Measurements from ENCODE around the gene ZBTB42.

The ZBTB42 gene

GRCh38 chr14:104791425-104791824, 9.5 kb upstream of the ZBTB42 start:
- Histone ChIP-seq H3K27ac (no peak overlapping the region), H3K9ac (no peak overlapping the region), H3K36me3 (ENCODE audit: control insufficient read depth, insufficient read depth, low read length) (no peaks in the 10 kb centered on the region), H3K27me3 (ENCODE audit: control insufficient read depth, insufficient read depth, low read length) (no peaks in the 10 kb centered on the region), H3K9me3 (ENCODE audit: control insufficient read depth, low read length) (no peaks in the 10 kb centered on the region), H3K4me3 (ENCODE audit: low read depth, low read length) (no peak overlapping the region), H3K4me2 (ENCODE audit: low read length) (no peak overlapping the region), H3K4me1 (peaks cover 16% of the 10 kb centered on the region), H3K79me2 (peaks cover 62% of the 10 kb centered on the region), H2AFZ (no peak overlapping the region)
- no peak for TF ChIP-seq CTCF (IDR thresholded peaks at IDR 0.05)

GRCh38 chr14:104792101-104792884, 8.6 kb upstream of the ZBTB42 start:
- no peaks in the 10 kb centered on the region for H3K36me3 ChIP-seq (ENCODE audit: control insufficient read depth, insufficient read depth, low read length)
- no peaks in the 10 kb centered on the region for H3K27me3 ChIP-seq (ENCODE audit: control insufficient read depth, insufficient read depth, low read length)
- peaks cover 16% of the 10 kb centered on the region for H3K4me1 ChIP-seq
- no peak overlapping the region for H2AFZ ChIP-seq
- H3K27ac ChIP-seq, result no peak overlapping the region
- no peak overlapping the region for H3K9ac ChIP-seq
- H3K4me3 ChIP-seq (ENCODE audit: low read depth, low read length), result no peak overlapping the region
- peaks cover 62% of the 10 kb centered on the region for H3K79me2 ChIP-seq
- no peak overlapping the region for H3K4me2 ChIP-seq (ENCODE audit: low read length)
- no peaks in the 10 kb centered on the region for H3K9me3 ChIP-seq (ENCODE audit: control insufficient read depth, low read length)
- TF ChIP-seq CTCF (IDR thresholded peaks at IDR 0.05), result no peak

GRCh38 chr14:104792945-104793702, 7.8 kb upstream of the ZBTB42 start:
- Histone ChIP-seq H3K79me2 (peaks cover 56% of the 10 kb centered on the region), H3K36me3 (ENCODE audit: control insufficient read depth, insufficient read depth, low read length) (no peaks in the 10 kb centered on the region), H3K27me3 (ENCODE audit: control insufficient read depth, insufficient read depth, low read length) (no peaks in the 10 kb centered on the region), H3K27ac (no peak overlapping the region), H3K9ac (no peak overlapping the region), H3K9me3 (ENCODE audit: control insufficient read depth, low read length) (no peaks in the 10 kb centered on the region), H3K4me1 (peaks cover 19% of the 10 kb centered on the region), H3K4me2 (ENCODE audit: low read length) (no peak overlapping the region), H3K4me3 (ENCODE audit: low read depth, low read length) (no peak overlapping the region), H2AFZ (no peak overlapping the region)
- TF ChIP-seq CTCF (IDR thresholded peaks at IDR 0.05), result no peak

- no peak overlapping the region for H3K4me3 ChIP-seq (ENCODE audit: low read depth, low read length)
- H3K79me2 ChIP-seq, result peaks cover 51% of the 10 kb centered on the region
- H3K9me3 ChIP-seq (ENCODE audit: control insufficient read depth, low read length), result no peaks in the 10 kb centered on the region
- no peak overlapping the region for H3K9ac ChIP-seq
- H2AFZ ChIP-seq, result no peak overlapping the region
- peak overlapping the region; percentile 96 for H3K4me2 ChIP-seq (ENCODE audit: low read length)
- H3K36me3 ChIP-seq (ENCODE audit: control insufficient read depth, insufficient read depth, low read length), result no peaks in the 10 kb centered on the region
- no peak for TF ChIP-seq CTCF (IDR thresholded peaks at IDR 0.05)
- no peak overlapping the region for H3K27ac ChIP-seq
- H3K27me3 ChIP-seq (ENCODE audit: control insufficient read depth, insufficient read depth, low read length), result no peaks in the 10 kb centered on the region
- H3K4me1 ChIP-seq, result peaks cover 19% of the 10 kb centered on the region
These were observed 7.3 kb upstream of the ZBTB42 start for GRCh38 chr14:104793703-104793959.

All from parathyroid adenoma (tissue), 2 donors.